Measurements from ENCODE around the gene ATP8A2. TPM values are rescaled to one million over a fixed set of nuclear protein-coding genes. Genes with fewer than 3 reads are reported as not detected.

Gene ATP8A2
- total RNA-seq, 1 donor from 2014 or later: 1.9 TPM

DNA sequence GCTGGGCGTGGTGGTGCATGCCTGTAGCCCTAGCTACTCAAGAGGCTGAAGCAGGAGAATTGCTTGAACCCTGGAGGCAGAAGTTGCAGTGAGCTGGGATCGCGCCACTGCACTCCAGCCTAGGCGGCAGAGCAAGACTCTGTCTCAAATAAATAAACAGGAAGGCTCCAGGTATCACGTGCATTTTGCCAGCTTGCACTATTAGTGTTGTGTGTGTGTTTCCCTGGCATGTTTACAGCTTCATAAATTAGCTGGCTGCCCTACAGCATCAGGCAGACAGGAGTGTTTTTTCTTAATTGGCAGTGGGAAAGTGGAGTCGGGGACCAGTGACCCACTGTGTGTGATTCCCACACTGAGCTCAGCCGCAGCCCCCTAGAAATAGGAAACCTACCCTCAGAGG, 647.5 kb downstream of the ATP8A2 start:
- no peak for TF ChIP-seq CTCF (IDR thresholded peaks at IDR 0.05)
- Mint-ChIP-seq H3K27me3 (ENCODE audit: low read depth) (no peaks in the 10 kb centered on the region), H3K36me3 (ENCODE audit: low read depth) (no peaks in the 10 kb centered on the region), H3K27ac (ENCODE audit: unreplicated experiment) (peak overlapping the region; percentile 97), H3K4me1 (ENCODE audit: low read depth) (peaks cover 98% of the 10 kb centered on the region), H3K9me3 (ENCODE audit: low read depth) (peaks cover 2% of the 10 kb centered on the region), H3K4me3 (ENCODE audit: unreplicated experiment) (no peak overlapping the region)
- DNase-seq (ENCODE audit: low spot score): no peak

DNA sequence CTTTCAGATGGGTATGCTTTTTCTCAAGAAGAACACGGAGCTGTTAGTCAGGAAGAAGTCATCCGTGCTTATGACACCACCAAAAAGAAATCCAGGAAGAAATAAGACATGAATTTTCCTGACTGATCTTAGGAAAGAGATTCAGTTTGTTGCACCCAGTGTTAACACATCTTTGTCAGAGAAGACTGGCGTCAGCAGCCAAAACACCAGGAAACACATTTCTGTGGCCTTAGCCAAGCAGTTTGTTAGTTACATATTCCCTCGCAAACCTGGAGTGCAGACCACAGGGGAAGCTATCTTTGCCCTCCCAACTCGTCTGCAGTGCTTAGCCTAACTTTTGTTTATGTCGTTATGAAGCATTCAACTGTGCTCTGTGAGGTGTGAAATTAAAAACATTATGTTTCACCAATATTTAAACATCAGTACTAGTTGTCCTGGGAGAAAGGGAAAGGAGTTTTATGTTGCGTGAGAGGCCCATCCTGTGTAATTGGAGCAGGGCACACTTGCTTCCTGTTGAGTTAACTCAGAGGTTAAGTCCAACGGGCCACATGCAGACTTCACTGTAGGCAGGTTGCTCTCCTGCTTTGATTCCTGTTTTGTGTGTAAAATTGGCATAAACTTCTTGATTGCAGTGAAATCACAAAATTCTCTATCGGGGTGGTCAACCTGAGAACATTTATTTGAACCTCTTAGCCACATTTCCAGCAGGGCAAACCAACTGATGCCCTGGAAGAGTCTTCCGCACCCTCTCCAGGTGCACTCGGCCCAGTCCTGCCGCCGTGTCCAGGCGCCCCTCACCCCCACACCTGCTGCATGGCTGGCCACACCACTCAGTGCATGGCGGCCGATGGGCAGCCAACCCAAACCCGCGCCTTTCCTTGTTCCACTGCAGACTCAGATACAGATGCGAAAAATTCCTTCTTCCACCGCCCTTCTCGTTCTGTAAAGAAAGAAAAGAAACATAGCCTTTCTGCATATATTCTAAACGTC, 648.4 kb downstream of the ATP8A2 start:
- no peak for DNase-seq (ENCODE audit: low spot score)
- peak overlapping the region; percentile 97 for H3K27ac Mint-ChIP-seq (ENCODE audit: unreplicated experiment)
- no peaks in the 10 kb centered on the region for H3K27me3 Mint-ChIP-seq (ENCODE audit: low read depth)
- H3K9me3 Mint-ChIP-seq (ENCODE audit: low read depth): no peaks in the 10 kb centered on the region
- H3K36me3 Mint-ChIP-seq (ENCODE audit: low read depth): no peaks in the 10 kb centered on the region
- H3K4me3 Mint-ChIP-seq (ENCODE audit: unreplicated experiment): peak overlapping the region; percentile 10
- H3K4me1 Mint-ChIP-seq (ENCODE audit: low read depth): peaks cover 98% of the 10 kb centered on the region
- no peak for TF ChIP-seq CTCF (IDR thresholded peaks at IDR 0.05)

DNA sequence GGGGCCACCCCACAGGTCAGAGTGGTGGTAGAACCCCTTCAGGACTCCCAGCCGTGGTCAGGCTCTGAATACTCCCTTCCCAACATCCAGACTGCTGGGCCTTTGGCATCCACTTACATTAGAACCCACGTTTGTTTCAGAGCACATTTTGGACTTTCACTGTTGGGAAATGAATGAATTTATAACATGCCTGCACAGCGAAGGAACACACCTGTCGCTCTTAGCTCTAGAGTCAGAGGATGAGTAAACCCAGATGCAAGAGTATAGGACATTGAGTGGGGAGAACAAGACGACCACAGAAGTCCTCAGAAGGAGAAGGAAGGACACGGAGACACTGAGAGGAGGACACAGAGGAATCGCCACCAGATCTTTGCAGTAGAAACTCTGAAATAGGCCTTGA, 649.1 kb downstream of the ATP8A2 start:
- H3K27me3 Mint-ChIP-seq (ENCODE audit: low read depth): no peaks in the 10 kb centered on the region
- H3K4me3 Mint-ChIP-seq (ENCODE audit: unreplicated experiment): no peak overlapping the region
- H3K9me3 Mint-ChIP-seq (ENCODE audit: low read depth): no peaks in the 10 kb centered on the region
- peaks cover 97% of the 10 kb centered on the region for H3K4me1 Mint-ChIP-seq (ENCODE audit: low read depth)
- TF ChIP-seq CTCF (IDR thresholded peaks at IDR 0.05): no peak
- peak overlapping the region; percentile 97 for H3K27ac Mint-ChIP-seq (ENCODE audit: unreplicated experiment)
- DNase-seq (ENCODE audit: low spot score): no peak
- no peaks in the 10 kb centered on the region for H3K36me3 Mint-ChIP-seq (ENCODE audit: low read depth)

DNA sequence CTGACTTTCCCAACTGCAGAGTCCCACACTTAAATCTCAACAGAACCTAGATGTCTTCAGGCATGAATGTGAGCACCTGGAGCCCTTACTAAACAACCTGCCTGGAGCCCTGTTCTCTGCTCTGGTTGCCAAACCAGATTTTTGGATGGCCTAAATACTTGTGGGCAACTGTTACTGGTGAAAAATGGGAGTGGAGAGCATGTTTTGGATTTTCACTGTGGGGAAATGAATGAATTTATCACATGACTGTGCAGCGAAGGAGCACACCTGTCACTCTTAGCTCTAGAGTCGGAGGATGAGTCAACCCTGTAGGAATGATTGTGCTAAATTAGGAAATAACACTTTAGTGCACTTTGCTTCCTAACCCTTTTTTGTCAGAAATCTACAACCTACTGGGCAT, 649.7 kb downstream of the ATP8A2 start:
- H3K9me3 Mint-ChIP-seq (ENCODE audit: low read depth): no peaks in the 10 kb centered on the region
- H3K36me3 Mint-ChIP-seq (ENCODE audit: low read depth): no peaks in the 10 kb centered on the region
- no peak overlapping the region for H3K4me3 Mint-ChIP-seq (ENCODE audit: unreplicated experiment)
- DNase-seq (ENCODE audit: low spot score): no peak
- H3K27ac Mint-ChIP-seq (ENCODE audit: unreplicated experiment): peak overlapping the region; percentile 97
- peaks cover 93% of the 10 kb centered on the region for H3K4me1 Mint-ChIP-seq (ENCODE audit: low read depth)
- H3K27me3 Mint-ChIP-seq (ENCODE audit: low read depth): no peaks in the 10 kb centered on the region
- TF ChIP-seq CTCF (IDR thresholded peaks at IDR 0.05): no peak

- Mint-ChIP-seq H3K27me3 (ENCODE audit: low read depth) (no peaks in the 10 kb centered on the region), H3K36me3 (ENCODE audit: low read depth) (no peaks in the 10 kb centered on the region), H3K4me1 (ENCODE audit: low read depth) (peaks cover 88% of the 10 kb centered on the region), H3K9me3 (ENCODE audit: low read depth) (no peaks in the 10 kb centered on the region), H3K4me3 (ENCODE audit: unreplicated experiment) (no peak overlapping the region), H3K27ac (ENCODE audit: unreplicated experiment) (peak overlapping the region; percentile 97)
- no peak for TF ChIP-seq CTCF (IDR thresholded peaks at IDR 0.05)
- no peak for DNase-seq (ENCODE audit: low spot score)
These were observed 650.2 kb downstream of the ATP8A2 start for GRCh38 chr13:26021956-26022355.

All from chondrocyte (in vitro differentiated cells).